ENCODE results near the gene ZNF580.

DNA sequence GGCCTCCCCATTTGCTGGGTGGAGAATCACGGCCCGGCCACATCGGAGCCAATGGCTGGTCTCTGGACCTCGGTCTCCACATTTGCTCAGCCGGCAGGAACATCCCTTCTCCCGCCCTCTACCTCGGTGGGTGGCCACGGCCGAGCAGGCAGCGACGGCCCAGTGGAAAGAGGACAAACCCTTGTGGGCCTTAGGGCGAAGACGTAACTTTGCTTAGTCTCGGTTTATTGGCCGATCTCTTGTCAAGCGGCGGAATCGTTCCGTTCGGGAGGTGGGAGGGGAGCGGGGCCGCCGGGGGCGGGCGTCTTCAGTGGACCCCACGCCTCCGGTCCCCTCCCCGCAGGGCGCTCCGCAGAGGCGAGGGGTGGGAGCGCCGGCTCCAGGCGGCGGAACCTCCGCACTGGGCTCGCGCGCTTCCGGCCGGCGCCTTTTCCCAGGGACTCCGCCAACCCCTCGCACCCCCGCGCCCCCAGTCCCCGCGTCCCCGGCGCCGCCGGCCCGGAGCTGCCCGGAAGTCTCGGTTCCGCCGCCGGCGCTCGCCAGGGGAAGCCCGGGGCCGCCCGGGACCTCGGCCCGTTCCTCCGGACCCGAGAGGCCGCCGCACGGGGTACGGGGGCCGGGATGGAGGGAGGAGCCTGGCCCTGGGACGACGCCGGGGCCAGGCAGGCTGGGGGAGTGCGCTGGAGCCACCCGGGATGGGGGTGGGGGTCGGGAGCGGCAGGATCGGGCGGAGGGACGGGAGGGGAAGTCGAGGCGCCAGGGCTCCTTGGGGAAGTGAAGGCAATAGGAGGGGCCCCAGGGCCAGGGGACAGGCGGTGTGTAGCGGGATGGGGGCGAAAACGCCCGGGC is at the start of gene ZNF580:
- TF ChIP-seq, protein P1, sequence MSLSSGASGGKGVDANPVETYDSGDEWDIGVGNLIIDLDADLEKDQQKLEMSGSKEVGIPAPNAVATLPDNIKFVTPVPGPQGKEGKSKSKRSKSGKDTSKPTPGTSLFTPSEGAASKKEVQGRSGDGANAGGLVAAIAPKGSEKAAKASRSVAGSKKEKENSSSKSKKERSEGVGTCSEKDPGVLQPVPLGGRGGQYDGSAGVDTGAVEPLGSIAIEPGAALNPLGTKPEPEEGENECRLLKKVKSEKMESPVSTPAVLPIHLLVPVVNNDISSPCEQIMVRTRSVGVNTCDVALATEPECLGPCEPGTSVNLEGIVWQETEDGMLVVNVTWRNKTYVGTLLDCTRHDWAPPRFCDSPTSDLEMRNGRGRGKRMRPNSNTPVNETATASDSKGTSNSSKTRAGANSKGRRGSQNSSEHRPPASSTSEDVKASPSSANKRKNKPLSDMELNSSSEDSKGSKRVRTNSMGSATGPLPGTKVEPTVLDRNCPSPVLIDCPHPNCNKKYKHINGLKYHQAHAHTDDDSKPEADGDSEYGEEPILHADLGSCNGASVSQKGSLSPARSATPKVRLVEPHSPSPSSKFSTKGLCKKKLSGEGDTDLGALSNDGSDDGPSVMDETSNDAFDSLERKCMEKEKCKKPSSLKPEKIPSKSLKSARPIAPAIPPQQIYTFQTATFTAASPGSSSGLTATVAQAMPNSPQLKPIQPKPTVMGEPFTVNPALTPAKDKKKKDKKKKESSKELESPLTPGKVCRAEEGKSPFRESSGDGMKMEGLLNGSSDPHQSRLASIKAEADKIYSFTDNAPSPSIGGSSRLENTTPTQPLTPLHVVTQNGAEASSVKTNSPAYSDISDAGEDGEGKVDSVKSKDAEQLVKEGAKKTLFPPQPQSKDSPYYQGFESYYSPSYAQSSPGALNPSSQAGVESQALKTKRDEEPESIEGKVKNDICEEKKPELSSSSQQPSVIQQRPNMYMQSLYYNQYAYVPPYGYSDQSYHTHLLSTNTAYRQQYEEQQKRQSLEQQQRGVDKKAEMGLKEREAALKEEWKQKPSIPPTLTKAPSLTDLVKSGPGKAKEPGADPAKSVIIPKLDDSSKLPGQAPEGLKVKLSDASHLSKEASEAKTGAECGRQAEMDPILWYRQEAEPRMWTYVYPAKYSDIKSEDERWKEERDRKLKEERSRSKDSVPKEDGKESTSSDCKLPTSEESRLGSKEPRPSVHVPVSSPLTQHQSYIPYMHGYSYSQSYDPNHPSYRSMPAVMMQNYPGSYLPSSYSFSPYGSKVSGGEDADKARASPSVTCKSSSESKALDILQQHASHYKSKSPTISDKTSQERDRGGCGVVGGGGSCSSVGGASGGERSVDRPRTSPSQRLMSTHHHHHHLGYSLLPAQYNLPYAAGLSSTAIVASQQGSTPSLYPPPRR (CRISPR knock-in tag; IDR thresholded peaks at IDR 0.05; ENCODE audit: borderline replicate concordance) = 0 out of 2 replicates have a peak, but pooled peaks have one; percentile 24
- TF ChIP-seq SP1 (IDR thresholded peaks at IDR 0.05) (no peak), SP1 (CRISPR knock-in tag; IDR thresholded peaks at IDR 0.05) (no peak), SMC3 (IDR thresholded peaks at IDR 0.05; ENCODE audit: low read length) (no peak), ZNF207 (IDR thresholded peaks at IDR 0.05; ENCODE audit: borderline replicate concordance) (no peak), MLLT10 (CRISPR knock-in tag; IDR thresholded peaks at IDR 0.05) (no peak), SYNCRIP (IDR thresholded peaks at IDR 0.05; ENCODE audit: insufficient read depth, low read depth, low read length) (no peak), ZNF720 (CRISPR knock-in tag; IDR thresholded peaks at IDR 0.05) (no peak), SIN3A (IDR thresholded peaks at IDR 0.05; ENCODE audit: borderline replicate concordance, low read depth, low read length) (no peak; the same call in 1 of the 2 replicates), POLR2AphosphoS5 (IDR thresholded peaks at IDR 0.05; ENCODE audit: low read depth, low read length) (no peak; the same call in 1 of the 2 replicates), EP300 (IDR thresholded peaks at IDR 0.05; ENCODE audit: low read depth in 2 of 2, low read length in 2 of 2) (no peak), EP300 (CRISPR knock-in tag; IDR thresholded peaks at IDR 0.05; ENCODE audit: borderline replicate concordance) (peak; percentile 20; the same call in 1 of the 2 replicates)
- TF ChIP-seq, protein P2, sequence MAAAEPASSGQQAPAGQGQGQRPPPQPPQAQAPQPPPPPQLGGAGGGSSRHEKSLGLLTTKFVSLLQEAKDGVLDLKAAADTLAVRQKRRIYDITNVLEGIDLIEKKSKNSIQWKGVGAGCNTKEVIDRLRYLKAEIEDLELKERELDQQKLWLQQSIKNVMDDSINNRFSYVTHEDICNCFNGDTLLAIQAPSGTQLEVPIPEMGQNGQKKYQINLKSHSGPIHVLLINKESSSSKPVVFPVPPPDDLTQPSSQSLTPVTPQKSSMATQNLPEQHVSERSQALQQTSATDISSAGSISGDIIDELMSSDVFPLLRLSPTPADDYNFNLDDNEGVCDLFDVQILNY (CRISPR knock-in tag; conservative IDR thresholded peaks at IDR 0.05) = no peak
